Suprapubic skin (tissue), 4 donors: Measurements from ENCODE around the gene USP37. TPM values are rescaled to one million over a fixed set of nuclear protein-coding genes. Genes with fewer than 3 reads are reported as not detected.

Experiments used
- DNase-seq, 2 donors: peaks; one replicate each; pipeline ENCODE4 v3.0.0-alpha.2; 2019; ENCODE audit warnings: low spot score in 2 of 2
- H3K27ac ChIP-seq: fragments of 200-600 bp; sonication (generic); one replicate; pipeline ENCODE4 v1.5.1; 2019
- H3K27me3 ChIP-seq: fragments of 200-600 bp; sonication (generic); one replicate; pipeline ENCODE4 v1.5.1; 2019
- H3K36me3 ChIP-seq: fragments of 200-600 bp; sonication (generic); one replicate; pipeline ENCODE4 v1.5.1; 2019
- H3K4me1 ChIP-seq: fragments of 200-600 bp; sonication (generic); one replicate; pipeline ENCODE4 v1.5.1; 2019
- H3K4me3 ChIP-seq: fragments of 200-600 bp; sonication (generic); one replicate; pipeline ENCODE4 v1.5.1; 2019; ENCODE audit warnings: mild to moderate bottlenecking
- H3K9me3 ChIP-seq: fragments of 200-600 bp; sonication (generic); one replicate; pipeline ENCODE4 v1.5.1; 2019
- EP300 ChIP-seq: sonication (generic); formaldehyde crosslinking; IDR thresholded peaks from one replicate; pipeline ENCODE4 v1.6.1; 2017; ENCODE audit warnings: antibody characterized with exemption
- POLR2A ChIP-seq, 2 donors: fragments of 450-650 bp; IDR thresholded peaks; one replicate each; pipeline ENCODE4 v1.6.1; 2017; ENCODE audit warnings: antibody characterized with exemption in 2 of 2, mild to moderate bottlenecking in 2 of 2, moderate library complexity in 2 of 2
- POLR2AphosphoS5 ChIP-seq, 3 donors: sonication (generic); formaldehyde crosslinking; IDR thresholded peaks; one replicate each; pipeline ENCODE4 v1.6.1; 2017; ENCODE audit warnings: antibody characterized with exemption in 3 of 3
- WGBS: methylation state at CpG from one replicate; pipeline ENCODE4 v1.1.5; 2018; 5-methylcytosine and 5-hydroxymethylcytosine counted together
- total RNA-seq, 4 donors: library from RNA; depleted of rRNA; stranded (reverse); fragments of >200 nt; gene quantifications; one replicate each; pipeline ENCODE4 v1.1.0, GENCODE V29; 2016
- TF ChIP-seq, protein P1 (sequence below), 2 donors: fragments of 200-600 bp in 1 of 2; fragments of 450-650 bp in 1 of 2; sonication (generic) in 1 of 2; IDR thresholded peaks; one replicate each; pipeline ENCODE4 v1.5.1; 2016 to 2019; ENCODE audit warnings: antibody characterized with exemption in 2 of 2, mild to moderate bottlenecking in 1 of 2, moderate library complexity in 1 of 2

USP37 gene
- total RNA-seq, 4 donors from 2014 or later, result 10.2 to 25.9 (median 20.5) TPM

DNA sequence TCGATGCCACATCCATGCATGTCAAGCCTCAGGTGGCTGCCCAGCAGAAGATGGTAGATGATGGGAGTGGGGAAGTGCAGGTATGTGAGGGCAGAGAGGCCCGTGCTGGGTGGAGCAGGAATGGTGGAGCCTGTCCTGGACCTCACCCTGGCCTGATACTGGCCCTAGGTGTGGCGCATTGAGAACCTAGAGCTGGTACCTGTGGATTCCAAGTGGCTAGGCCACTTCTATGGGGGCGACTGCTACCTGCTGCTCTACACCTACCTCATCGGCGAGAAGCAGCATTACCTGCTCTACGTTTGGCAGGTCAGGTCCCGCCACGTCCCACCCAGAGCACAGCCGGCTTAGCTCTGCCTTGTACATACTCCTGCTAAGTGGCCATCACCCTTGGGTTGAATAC, 136.3 kb downstream of the USP37 start:
- H3K4me1 ChIP-seq, result no peaks in the 10 kb centered on the region
- WGBS, result 89% methylated on average over 10 of the region's 10 CpGs
- H3K27ac ChIP-seq, result no peak overlapping the region
- peak in 1 of 2 donors; percentile 48 for DNase-seq
- no peaks in the 10 kb centered on the region for H3K9me3 ChIP-seq
- no peak overlapping the region for H3K4me3 ChIP-seq
- H3K36me3 ChIP-seq, result no peaks in the 10 kb centered on the region
- H3K27me3 ChIP-seq, result no peaks in the 10 kb centered on the region
- TF ChIP-seq POLR2A (IDR thresholded peaks at IDR 0.05), result no peak
- TF ChIP-seq EP300, result no peak
- TF ChIP-seq POLR2AphosphoS5 (IDR thresholded peaks at IDR 0.05), result no peak
- TF ChIP-seq, protein P1, sequence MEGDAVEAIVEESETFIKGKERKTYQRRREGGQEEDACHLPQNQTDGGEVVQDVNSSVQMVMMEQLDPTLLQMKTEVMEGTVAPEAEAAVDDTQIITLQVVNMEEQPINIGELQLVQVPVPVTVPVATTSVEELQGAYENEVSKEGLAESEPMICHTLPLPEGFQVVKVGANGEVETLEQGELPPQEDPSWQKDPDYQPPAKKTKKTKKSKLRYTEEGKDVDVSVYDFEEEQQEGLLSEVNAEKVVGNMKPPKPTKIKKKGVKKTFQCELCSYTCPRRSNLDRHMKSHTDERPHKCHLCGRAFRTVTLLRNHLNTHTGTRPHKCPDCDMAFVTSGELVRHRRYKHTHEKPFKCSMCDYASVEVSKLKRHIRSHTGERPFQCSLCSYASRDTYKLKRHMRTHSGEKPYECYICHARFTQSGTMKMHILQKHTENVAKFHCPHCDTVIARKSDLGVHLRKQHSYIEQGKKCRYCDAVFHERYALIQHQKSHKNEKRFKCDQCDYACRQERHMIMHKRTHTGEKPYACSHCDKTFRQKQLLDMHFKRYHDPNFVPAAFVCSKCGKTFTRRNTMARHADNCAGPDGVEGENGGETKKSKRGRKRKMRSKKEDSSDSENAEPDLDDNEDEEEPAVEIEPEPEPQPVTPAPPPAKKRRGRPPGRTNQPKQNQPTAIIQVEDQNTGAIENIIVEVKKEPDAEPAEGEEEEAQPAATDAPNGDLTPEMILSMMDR (IDR thresholded peaks at IDR 0.05), result no peak

DNA sequence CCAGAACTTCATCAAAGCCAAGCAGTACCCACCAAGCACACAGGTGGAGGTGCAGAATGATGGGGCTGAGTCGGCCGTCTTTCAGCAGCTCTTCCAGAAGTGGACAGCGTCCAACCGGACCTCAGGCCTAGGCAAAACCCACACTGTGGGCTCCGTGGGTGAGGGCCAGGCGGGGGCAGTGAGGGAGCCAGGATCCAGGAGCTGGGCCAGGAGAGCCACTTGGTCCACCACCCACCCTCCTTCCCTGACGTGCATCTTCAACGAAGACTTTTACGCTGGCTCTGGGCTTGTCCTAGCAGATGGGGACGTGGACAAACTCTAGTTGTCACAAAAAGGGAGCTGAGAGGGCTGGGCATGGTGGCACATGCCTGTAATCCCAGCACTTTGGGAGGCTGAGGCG, 137.4 kb downstream of the USP37 start:
- 91% methylated on average over 10 of the region's 11 CpGs for WGBS
- no peak for TF ChIP-seq POLR2A (IDR thresholded peaks at IDR 0.05)
- no peak for TF ChIP-seq EP300
- TF ChIP-seq, protein P1 (IDR thresholded peaks at IDR 0.05), result no peak
- TF ChIP-seq POLR2AphosphoS5 (IDR thresholded peaks at IDR 0.05), result no peak
- DNase-seq, result peak in 1 of 2 donors; percentile 59
- Histone ChIP-seq H3K9me3 (no peaks in the 10 kb centered on the region), H3K4me3 (no peak overlapping the region), H3K27me3 (no peaks in the 10 kb centered on the region), H3K27ac (no peak overlapping the region), H3K36me3 (no peaks in the 10 kb centered on the region), H3K4me1 (no peaks in the 10 kb centered on the region)

GRCh38 chr2:218429911-218430692, 138.0 kb downstream of the USP37 start:
- Histone ChIP-seq H3K36me3 (no peaks in the 10 kb centered on the region), H3K27ac (no peak overlapping the region), H3K9me3 (no peaks in the 10 kb centered on the region), H3K27me3 (no peaks in the 10 kb centered on the region), H3K4me1 (no peaks in the 10 kb centered on the region), H3K4me3 (no peak overlapping the region)
- 80% methylated on average over 8 of the region's 9 CpGs for WGBS
- TF ChIP-seq, protein P1 (IDR thresholded peaks at IDR 0.05), result no peak
- no peak for TF ChIP-seq POLR2AphosphoS5 (IDR thresholded peaks at IDR 0.05)
- no peak for TF ChIP-seq POLR2A (IDR thresholded peaks at IDR 0.05)
- no peak for TF ChIP-seq EP300
- DNase-seq, result peak in 1 of 2 donors; percentile 20

DNA sequence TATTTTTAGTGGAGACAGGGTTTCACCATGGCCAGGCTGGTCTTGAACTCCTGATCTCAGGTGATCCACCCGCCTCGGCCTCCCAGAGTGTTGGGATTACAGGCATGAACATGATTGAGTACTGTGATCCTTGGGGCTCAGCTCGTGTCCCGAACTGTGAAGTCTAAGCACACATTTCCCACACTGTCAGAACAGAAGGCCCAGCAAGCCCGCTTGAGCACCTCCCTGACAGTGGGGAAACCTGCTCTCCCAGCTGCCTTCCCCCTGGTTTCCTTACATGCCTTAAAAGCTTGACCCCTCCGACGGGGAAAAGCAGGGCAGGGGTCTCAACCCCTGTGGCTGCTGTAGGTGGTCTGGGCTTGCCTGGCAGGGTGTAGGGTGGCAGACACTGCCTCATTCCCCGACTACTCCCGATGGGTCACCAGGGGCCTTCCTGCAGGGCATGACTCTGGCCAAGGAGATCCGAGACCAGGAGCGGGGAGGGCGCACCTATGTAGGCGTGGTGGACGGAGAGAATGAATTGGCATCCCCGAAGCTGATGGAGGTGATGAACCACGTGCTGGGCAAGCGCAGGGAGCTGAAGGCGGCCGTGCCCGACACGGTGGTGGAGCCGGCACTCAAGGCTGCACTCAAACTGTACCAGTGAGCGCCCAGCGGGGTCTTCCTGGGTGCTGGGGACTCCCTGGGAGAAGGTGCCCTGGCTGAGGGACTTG, 139.1 kb downstream of the USP37 start:
- Histone ChIP-seq H3K36me3 (no peaks in the 10 kb centered on the region), H3K27ac (no peak overlapping the region), H3K4me3 (no peak overlapping the region), H3K9me3 (no peaks in the 10 kb centered on the region), H3K27me3 (no peaks in the 10 kb centered on the region), H3K4me1 (no peaks in the 10 kb centered on the region)
- DNase-seq, result no peak
- TF ChIP-seq POLR2A (IDR thresholded peaks at IDR 0.05) (no peak), EP300 (no peak), POLR2AphosphoS5 (IDR thresholded peaks at IDR 0.05) (no peak)
- TF ChIP-seq, protein P1 (IDR thresholded peaks at IDR 0.05), result no peak
- 97% methylated on average over 10 of the region's 24 CpGs for WGBS

DNA sequence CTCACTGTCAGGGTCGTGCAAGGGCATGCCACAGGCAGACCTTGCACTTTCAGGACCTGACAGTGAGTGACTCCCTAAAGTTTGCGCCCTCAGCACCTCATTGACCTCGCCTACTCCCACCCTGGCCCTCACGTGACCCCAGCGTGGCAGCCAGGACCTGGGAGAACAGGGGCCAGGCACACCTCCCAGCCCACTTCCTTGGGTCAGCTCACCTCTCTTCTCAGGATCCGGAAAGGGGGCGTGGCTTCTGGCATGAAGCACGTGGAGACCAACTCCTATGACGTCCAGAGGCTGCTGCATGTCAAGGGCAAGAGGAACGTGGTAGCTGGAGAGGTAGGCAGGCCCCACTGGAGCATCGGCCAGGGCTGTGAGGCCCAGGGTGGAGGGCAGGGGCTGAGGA, 140.4 kb downstream of the USP37 start:
- H3K27ac ChIP-seq, result no peak overlapping the region
- DNase-seq, result no peak
- H3K4me3 ChIP-seq, result no peak overlapping the region
- TF ChIP-seq EP300 (no peak), POLR2AphosphoS5 (IDR thresholded peaks at IDR 0.05) (no peak), POLR2A (IDR thresholded peaks at IDR 0.05) (no peak)
- TF ChIP-seq, protein P1 (IDR thresholded peaks at IDR 0.05), result no peak
- H3K9me3 ChIP-seq, result no peaks in the 10 kb centered on the region
- H3K27me3 ChIP-seq, result no peaks in the 10 kb centered on the region
- no peaks in the 10 kb centered on the region for H3K4me1 ChIP-seq
- WGBS, result 58% methylated on average over 6 of the region's 11 CpGs
- no peaks in the 10 kb centered on the region for H3K36me3 ChIP-seq
